Naive thymus-derived CD8-positive, alpha-beta T cell (primary cell): Measurements from ENCODE around the gene LPIN1. TPM values are rescaled to one million over a fixed set of nuclear protein-coding genes. Genes with fewer than 3 reads are reported as not detected.
"Not testable (repeated sequence)": the region's sequence is repeated elsewhere in the genome, so short reads cannot be mapped to it uniquely, and the experiment has no call there.

Experiments
- ATAC-seq, 2 donors: fragments of 150-1000 bp; cut with Tn5 transposase in 1 of 2; sonication (Bioruptor Pico), chemical (Tn5 transposase) in 1 of 2; 1 replicate in 1 of 2; 2 replicates in 1 of 2; pipeline ENCODE4 v1.10.0; 2021; ENCODE audit warnings: mild to moderate bottlenecking in 2 of 2, moderate library complexity in 2 of 2
- POLR2A ChIA-PET: fragments of 350-600 bp; sonication (Branson Sonifier 250); formaldehyde crosslinking; loops from one replicate; lab custom pipeline; 2021; ENCODE audit warnings: antibody characterized with exemption; lab: Charles Lee
- DNase-seq, 10 donors: peaks; one replicate each; pipeline versions ENCODE4 v3.0.0 to v3.0.0-alpha.2; 2020 to 2022
- H3K27ac Mint-ChIP-seq, 10 donors: one replicate each; pipeline ENCODE4 v1.8.0; 2020 to 2022; ENCODE audit warnings: mild to moderate bottlenecking in 10 of 10, mixed read lengths in 10 of 10, moderate library complexity in 4 of 10, inconsistent platforms in 1 of 10
- H3K27me3 Mint-ChIP-seq, 5 donors: one replicate each; pipeline ENCODE4 v1.8.0; 2021 to 2022; ENCODE audit warnings: mixed read lengths in 5 of 5
- H3K36me3 Mint-ChIP-seq, 3 donors: one replicate each; pipeline ENCODE4 v1.8.0; 2020 to 2022; ENCODE audit warnings: mixed read lengths in 3 of 3, mild to moderate bottlenecking in 2 of 3, inconsistent platforms in 1 of 3
- H3K4me1 Mint-ChIP-seq, 4 donors: one replicate each; pipeline ENCODE4 v1.8.0; 2021 to 2022; ENCODE audit warnings: mixed read lengths in 4 of 4
- H3K4me3 Mint-ChIP-seq, 10 donors: one replicate each; pipeline ENCODE4 v1.8.0; 2020 to 2022; ENCODE audit warnings: mild to moderate bottlenecking in 10 of 10, mixed read lengths in 10 of 10, moderate library complexity in 6 of 10, inconsistent platforms in 1 of 10
- H3K9me3 Mint-ChIP-seq, 9 donors: one replicate each; pipeline ENCODE4 v1.8.0; 2020 to 2022; ENCODE audit warnings: mixed read lengths in 9 of 9, mild to moderate bottlenecking in 3 of 9, inconsistent platforms in 1 of 9, moderate library complexity in 1 of 9
- polyA plus RNA-seq, 3 donors: library from polyadenylated mRNA; unstranded; fragments of 300-500 nt; fragmentation: Illumina TruSeq; gene quantifications; one replicate each; pipeline ENCODE4 v1.2.3, GENCODE V29; 2021
- total RNA-seq, 8 experiments: library from RNA in 2 of 8; stranded (reverse) in 2 of 8; gene quantifications; one replicate each; pipeline ENCODE4 v1.2.3 and lab custom pipeline; 2021 to 2026

The LPIN1 gene
- total and polyA plus RNA-seq, 5 experiments from 2014 or later, result 15.7 to 82.4 (median 27.5) TPM

DNA sequence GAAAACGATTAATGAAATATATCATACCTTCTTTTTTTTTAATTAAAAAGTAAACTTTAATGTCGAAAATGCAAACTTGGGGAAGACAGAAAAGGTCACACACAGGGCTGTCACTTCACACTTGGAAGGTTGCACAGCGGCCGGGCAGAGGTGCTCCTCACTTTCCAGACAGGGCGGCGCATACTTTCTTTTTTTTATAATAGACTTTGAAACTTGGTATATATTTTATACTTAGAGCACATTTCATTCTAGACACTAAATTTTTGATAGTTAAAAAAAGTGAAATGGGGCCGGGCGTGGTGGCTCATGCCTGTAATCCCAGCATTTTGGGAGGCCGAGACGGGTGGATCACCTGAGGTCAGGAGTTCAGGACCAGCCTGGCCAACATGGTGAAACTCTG, 66.9 kb downstream of the LPIN1 start:
- Mint-ChIP-seq H3K27ac (peak overlapping the region in 1 of 10 donors; percentile 40), H3K36me3 (peaks cover 27 to 90% (median 54%) of the 10 kb centered on the region in 3 donors), H3K4me1 (peaks cover 0 to 13% (median 1%) of the 10 kb centered on the region in 4 donors)
- ATAC-seq, POLR2A ChIA-PET, H3K4me3 Mint-ChIP-seq, DNase-seq, H3K27me3 Mint-ChIP-seq, H3K9me3 Mint-ChIP-seq: not testable (repeated sequence)

GRCh38 chr2:11813951-11814350, 67.5 kb downstream of the LPIN1 start:
- Mint-ChIP-seq H3K9me3 (no peaks in the 10 kb centered on the region), H3K4me1 (peaks cover 0 to 13% (median 1%) of the 10 kb centered on the region in 4 donors), H3K36me3 (peaks cover 27 to 85% (median 52%) of the 10 kb centered on the region in 3 donors), H3K27ac (peak overlapping the region in 5 of 10 donors; percentile 1 to 91 (median 13)), H3K4me3 (no peak overlapping the region), H3K27me3 (no peaks in the 10 kb centered on the region)
- POLR2A ChIA-PET, result no interaction called here
- DNase-seq (no peak), ATAC-seq (no peak)

- H3K4me1 Mint-ChIP-seq, result peaks cover 0 to 13% (median 1%) of the 10 kb centered on the region in 4 donors
These were observed 68.6 kb downstream of the LPIN1 start for GRCh38 chr2:11814979-11815510.

DNA sequence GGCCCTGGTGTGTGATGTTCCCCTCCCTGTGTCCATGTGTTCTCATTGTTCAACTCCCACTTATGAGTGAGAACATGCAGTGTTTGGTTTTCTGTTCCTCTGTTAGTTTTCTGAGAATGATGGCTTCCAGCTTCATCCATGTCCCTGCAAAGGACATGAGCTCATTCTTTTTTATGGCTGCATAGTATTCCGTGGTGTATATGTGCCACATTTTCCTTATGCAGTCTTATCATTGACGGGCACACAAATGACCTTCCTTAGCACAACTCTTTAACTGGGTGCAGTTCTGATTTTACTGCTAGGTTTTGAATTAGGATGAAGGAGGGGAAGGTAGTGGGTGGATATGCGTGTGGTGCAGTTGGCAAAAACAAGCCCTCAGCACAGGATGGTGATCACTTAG, 70.5 kb downstream of the LPIN1 start:
- DNase-seq, H3K9me3 Mint-ChIP-seq, POLR2A ChIA-PET, ATAC-seq, H3K27me3 Mint-ChIP-seq, H3K4me3 Mint-ChIP-seq: not testable (repeated sequence)
- Mint-ChIP-seq H3K27ac (peak overlapping the region in 1 of 10 donors; percentile 75), H3K4me1 (peaks cover 0 to 12% (median 0%) of the 10 kb centered on the region in 4 donors), H3K36me3 (peaks cover 27 to 87% (median 54%) of the 10 kb centered on the region in 3 donors)

More at GRCh38 chr2:11814979-11815510, 68.6 kb downstream of the LPIN1 start:
- DNase-seq (no peak), ATAC-seq (no peak)
- Mint-ChIP-seq H3K27ac (peak overlapping the region in 1 of 10 donors; percentile 19), H3K4me3 (no peak overlapping the region), H3K9me3 (no peaks in the 10 kb centered on the region), H3K36me3 (peaks cover 27 to 84% (median 56%) of the 10 kb centered on the region in 3 donors), H3K27me3 (no peaks in the 10 kb centered on the region)
- POLR2A ChIA-PET, result no interaction called here

DNA sequence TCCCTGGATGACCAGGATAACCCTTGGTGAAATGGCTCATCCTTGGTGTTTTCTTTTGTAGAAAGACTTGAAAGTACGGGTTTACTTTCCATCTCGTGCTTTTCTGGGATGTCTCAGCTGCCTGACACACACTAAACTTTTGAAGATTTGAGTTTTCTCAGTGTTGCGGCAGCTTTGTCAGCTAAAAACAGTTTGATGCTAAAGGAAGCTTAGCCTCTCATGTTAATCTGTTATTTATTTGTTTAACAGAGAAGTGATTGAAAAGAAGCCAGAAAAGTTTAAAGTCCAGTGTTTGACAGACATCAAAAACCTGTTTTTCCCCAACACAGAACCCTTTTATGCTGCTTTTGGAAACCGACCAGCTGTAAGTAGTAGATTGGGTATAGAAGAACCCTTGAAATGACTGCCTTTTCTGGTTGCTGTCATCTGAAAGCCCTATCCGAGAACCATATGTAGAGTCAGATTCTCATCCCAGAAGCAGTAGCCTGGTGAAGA, 72.8 kb downstream of the LPIN1 start:
- Mint-ChIP-seq H3K9me3 (no peaks in the 10 kb centered on the region), H3K27ac (peak overlapping the region in 1 of 10 donors; percentile 50), H3K27me3 (no peaks in the 10 kb centered on the region), H3K4me3 (no peak overlapping the region), H3K4me1 (peaks cover 0 to 5% (median 0%) of the 10 kb centered on the region in 4 donors), H3K36me3 (peaks cover 31 to 89% (median 54%) of the 10 kb centered on the region in 3 donors)
- no peak for DNase-seq
- POLR2A ChIA-PET, result no interaction called here
- ATAC-seq, result no peak

DNA sequence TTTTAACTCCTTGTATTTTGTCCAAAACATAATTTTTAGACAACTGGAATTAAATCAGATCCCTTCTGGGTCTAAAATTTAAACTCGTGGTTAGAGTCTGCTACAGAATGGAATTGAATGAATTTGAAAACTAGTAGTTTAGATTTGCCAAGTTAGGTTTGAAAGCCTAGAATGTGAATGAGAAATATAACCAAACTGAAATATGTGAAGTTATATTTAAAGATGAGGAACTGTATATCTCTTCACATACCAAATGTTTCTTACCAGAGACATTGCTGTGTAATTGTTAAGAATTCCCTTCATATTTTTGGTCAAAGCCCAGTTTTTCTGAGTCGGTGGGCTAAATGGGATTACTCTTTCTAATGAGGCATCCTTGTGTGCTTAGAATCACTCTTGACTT, 74.2 kb downstream of the LPIN1 start:
- POLR2A ChIA-PET, result no interaction called here
- DNase-seq, result no peak
- Mint-ChIP-seq H3K4me1 (peaks cover 0 to 2% (median 0%) of the 10 kb centered on the region in 4 donors), H3K27me3 (no peaks in the 10 kb centered on the region), H3K4me3 (no peak overlapping the region), H3K27ac (peak overlapping the region in 1 of 10 donors; percentile 56), H3K36me3 (peaks cover 19 to 88% (median 47%) of the 10 kb centered on the region in 3 donors), H3K9me3 (no peaks in the 10 kb centered on the region)
- ATAC-seq, result no peak

GRCh38 chr2:11821705-11822104, 75.3 kb downstream of the LPIN1 start:
- H3K36me3 Mint-ChIP-seq, result peaks cover 12 to 88% (median 37%) of the 10 kb centered on the region in 3 donors
- H3K27ac Mint-ChIP-seq, result peak overlapping the region in 1 of 10 donors; percentile 55
- no peaks in the 10 kb centered on the region for H3K9me3 Mint-ChIP-seq
- H3K27me3 Mint-ChIP-seq, result no peaks in the 10 kb centered on the region
- POLR2A ChIA-PET, result no interaction called here
- H3K4me3 Mint-ChIP-seq, result no peak overlapping the region
- ATAC-seq (no peak), DNase-seq (no peak)
- H3K4me1 Mint-ChIP-seq, result peaks cover 0 to 2% (median 0%) of the 10 kb centered on the region in 4 donors

- DNase-seq, ATAC-seq, H3K4me3 Mint-ChIP-seq, H3K27me3 Mint-ChIP-seq, H3K9me3 Mint-ChIP-seq, H3K4me1 Mint-ChIP-seq: not testable (repeated sequence)
- Mint-ChIP-seq H3K27ac (peak overlapping the region in 2 of 10 donors; percentile 17 to 55), H3K36me3 (peaks cover 8 to 87% (median 31%) of the 10 kb centered on the region in 3 donors)
- POLR2A ChIA-PET, result interaction anchor here (0.6 kb wide), 1 partner anchor 11 kb away, joined by 3 read pairs; no protein-coding TSS in a partner anchor
These were observed 75.9 kb downstream of the LPIN1 start for GRCh38 chr2:11822359-11822745.

DNA sequence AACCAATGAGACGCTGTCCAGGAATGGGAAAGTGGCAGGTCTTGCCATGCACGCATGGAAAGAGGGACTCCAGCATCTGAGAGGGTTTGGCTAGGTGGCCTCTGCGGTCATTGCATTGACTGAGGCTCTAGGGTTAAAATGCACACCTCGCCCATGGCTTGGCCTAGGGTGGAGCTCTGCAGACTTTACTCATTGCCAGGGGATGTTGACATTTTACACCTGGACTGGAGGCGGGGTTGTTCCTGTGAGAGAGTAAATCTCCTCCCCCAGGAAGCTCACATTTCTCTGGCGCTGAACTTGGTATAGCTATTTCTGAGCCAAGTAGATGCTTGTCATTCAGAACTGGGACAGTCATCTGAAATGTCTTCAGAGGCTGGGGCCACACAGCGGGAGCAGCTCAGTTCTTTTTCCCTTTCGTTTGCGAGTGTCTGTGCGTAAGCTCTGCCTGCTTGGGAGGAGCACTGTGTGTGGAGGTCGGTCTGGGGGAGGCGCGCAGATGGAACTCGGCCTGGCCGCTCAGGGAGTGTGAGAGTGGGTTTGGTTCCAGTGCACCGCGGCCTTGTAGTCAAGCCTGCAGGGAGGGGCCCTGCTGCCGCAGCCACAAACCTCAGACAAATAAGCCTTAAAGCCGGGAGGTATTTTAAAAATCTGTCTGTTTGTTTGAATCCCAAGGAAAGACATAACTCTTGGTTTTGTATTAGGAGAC, 76.5 kb downstream of the LPIN1 start:
- Mint-ChIP-seq H3K4me3 (no peak overlapping the region), H3K4me1 (peaks cover 0 to 6% (median 1%) of the 10 kb centered on the region in 4 donors), H3K27ac (peak overlapping the region in 2 of 10 donors; percentile 17 to 59), H3K27me3 (no peaks in the 10 kb centered on the region), H3K36me3 (peaks cover 8 to 85% (median 29%) of the 10 kb centered on the region in 3 donors), H3K9me3 (no peaks in the 10 kb centered on the region)
- DNase-seq, result no peak
- ATAC-seq, result no peak
- POLR2A ChIA-PET, result interaction anchor here (0.6 kb wide), 1 partner anchor 11 kb away, joined by 3 read pairs; no protein-coding TSS in a partner anchor

DNA sequence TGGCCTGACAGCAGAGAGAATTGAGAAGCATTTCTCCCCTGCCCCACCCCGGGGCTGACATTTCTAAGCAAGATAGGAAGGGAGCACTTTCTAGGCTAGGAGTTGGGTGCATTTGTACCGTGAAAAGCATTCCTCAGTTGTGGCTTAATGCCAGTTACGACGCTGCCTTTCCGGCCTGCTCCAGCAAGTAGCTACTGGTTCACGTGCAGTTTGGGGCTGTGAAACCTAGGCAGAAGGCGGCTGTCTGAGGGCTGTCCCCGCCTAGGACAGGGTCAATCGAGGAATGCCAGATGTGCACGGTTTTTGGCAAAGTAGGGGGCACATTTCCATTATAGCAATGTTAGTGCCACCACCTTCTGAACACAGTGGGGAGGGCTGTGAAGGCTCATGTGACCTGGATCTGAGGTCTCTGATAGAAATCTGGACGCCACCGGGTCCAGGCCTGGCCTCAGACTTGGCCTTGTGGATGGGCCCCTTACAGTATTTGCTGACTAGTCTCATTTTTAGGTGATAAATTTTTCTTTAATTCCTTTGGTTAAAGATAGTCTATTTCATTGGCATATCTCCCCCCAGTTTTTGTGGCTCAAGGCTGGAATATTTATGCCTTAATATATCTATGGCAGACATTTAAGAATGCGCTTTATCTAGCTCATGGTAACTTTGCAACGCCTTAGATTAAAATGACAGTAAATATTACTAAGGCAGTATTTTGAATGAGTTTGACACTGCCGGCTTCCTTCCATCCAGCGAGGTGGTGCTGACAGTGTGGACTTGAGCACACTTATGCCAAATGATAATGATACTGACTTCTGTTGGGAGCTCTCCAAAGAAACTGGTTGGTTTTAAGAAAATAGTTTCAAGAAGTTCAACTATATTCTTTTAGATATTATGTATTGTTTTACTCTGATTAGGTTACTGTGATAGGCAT, 78.7 kb downstream of the LPIN1 start:
- DNase-seq, result no peak
- Mint-ChIP-seq H3K36me3 (peaks cover 8 to 71% (median 19%) of the 10 kb centered on the region in 3 donors), H3K4me1 (peaks cover 8 to 20% (median 13%) of the 10 kb centered on the region in 4 donors), H3K27me3 (no peaks in the 10 kb centered on the region), H3K4me3 (no peak overlapping the region), H3K27ac (peak overlapping the region in 1 of 10 donors; percentile 20), H3K9me3 (no peaks in the 10 kb centered on the region)
- POLR2A ChIA-PET, result no interaction called here
- ATAC-seq, result no peak

DNA sequence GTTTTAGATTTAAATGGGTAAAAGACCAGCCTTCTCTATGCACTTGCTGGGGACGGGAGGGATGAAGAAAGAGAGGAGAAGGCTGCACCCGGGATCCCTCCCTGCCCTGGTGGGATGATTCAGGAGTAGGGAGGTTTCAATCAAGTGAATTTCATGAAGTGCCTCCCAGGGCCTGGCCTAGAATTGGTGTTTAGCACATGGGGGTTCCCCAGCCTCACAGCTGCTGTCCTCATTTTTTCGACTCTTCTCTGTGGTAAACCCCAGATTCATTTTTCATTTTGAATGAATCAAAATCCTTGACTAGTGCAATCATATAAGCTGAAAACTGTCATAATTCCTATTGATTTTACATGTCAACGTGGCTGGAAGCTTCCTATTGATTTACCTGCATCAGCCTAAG, 81.1 kb downstream of the LPIN1 start:
- POLR2A ChIA-PET, result interaction anchor here (0.6 kb wide), 1 partner anchor 141 kb away, joined by 4 read pairs; no protein-coding TSS in a partner anchor
- Mint-ChIP-seq H3K9me3 (no peaks in the 10 kb centered on the region), H3K36me3 (peaks cover 8 to 47% (median 10%) of the 10 kb centered on the region in 3 donors), H3K4me3 (no peak overlapping the region), H3K27me3 (no peaks in the 10 kb centered on the region), H3K4me1 (peaks cover 11 to 43% (median 32%) of the 10 kb centered on the region in 4 donors), H3K27ac (peak overlapping the region in 2 of 10 donors; percentile 10 to 22)
- ATAC-seq (no peak), DNase-seq (no peak)

DNA sequence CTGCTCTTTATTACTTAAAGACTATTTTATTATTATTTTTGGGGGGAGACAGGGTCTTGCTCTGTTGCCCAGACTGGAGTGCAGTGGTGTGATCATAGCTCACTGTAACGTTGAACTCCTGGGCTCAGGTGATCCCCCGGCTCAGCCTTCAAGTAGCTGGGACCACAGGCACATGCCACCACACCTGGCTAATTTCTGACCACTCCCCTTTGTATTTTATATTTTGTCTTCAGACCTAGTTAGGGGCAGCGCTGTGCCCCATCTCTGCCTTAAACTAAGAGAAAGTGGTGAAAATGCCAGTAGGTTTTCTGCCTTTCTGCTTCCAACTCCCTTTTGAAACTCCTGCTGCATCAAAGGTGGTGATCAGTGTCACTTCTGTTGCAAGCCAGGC, 82.5 kb downstream of the LPIN1 start:
- peak overlapping the region in 4 of 10 donors; percentile 34 to 87 (median 78) for H3K4me3 Mint-ChIP-seq
- peak overlapping the region in 4 of 10 donors; percentile 7 to 87 (median 50) for H3K27ac Mint-ChIP-seq
- POLR2A ChIA-PET, result interaction anchor here (0.7 to 0.8 kb wide), 3 partner anchors 371 to 1135 kb away, joined by 3 to 4 read pairs (median 3); no protein-coding TSS in a partner anchor
- peaks cover 16 to 56% (median 42%) of the 10 kb centered on the region in 4 donors for H3K4me1 Mint-ChIP-seq
- peaks cover 0 to 35% (median 9%) of the 10 kb centered on the region in 3 donors for H3K36me3 Mint-ChIP-seq
- H3K9me3 Mint-ChIP-seq, result peaks cover 0 to 2% (median under 1%) of the 10 kb centered on the region in 9 donors
- ATAC-seq (no peak), DNase-seq (no peak)
- no peaks in the 10 kb centered on the region for H3K27me3 Mint-ChIP-seq
